Midbrain (tissue), 1 donor: Measurements from ENCODE around the gene KLRG1.

Source experiments
- DNase-seq: peaks from one replicate; lab custom pipeline; 2025; lab: John Stamatoyannopoulos, UW

The KLRG1 gene

DNA sequence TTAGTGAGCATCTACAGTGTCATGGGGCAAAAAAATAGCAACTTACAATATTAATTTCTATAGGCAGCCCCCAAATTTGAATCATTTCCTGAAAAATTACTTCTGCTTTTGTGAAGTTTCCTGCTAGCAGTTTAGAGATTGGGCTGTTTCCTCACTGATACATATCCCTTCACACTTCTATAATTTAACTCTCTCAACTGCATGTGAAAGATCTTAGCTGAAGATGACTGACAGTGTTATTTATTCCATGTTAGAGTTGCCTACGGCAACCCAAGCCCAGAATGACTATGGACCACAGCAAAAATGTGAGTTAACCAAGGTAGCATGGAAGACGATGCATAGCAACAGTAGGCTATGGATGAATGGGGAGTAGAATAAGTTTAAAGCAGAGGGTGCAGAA lies at the start of gene KLRG1:
Gene KLRG1, plus strand, starts transcription at position 134 of the 400 bp plus-strand sequence. Its CDS starts 90 bp downstream, at position 224.
- DNase-seq, result no peak

DNA sequence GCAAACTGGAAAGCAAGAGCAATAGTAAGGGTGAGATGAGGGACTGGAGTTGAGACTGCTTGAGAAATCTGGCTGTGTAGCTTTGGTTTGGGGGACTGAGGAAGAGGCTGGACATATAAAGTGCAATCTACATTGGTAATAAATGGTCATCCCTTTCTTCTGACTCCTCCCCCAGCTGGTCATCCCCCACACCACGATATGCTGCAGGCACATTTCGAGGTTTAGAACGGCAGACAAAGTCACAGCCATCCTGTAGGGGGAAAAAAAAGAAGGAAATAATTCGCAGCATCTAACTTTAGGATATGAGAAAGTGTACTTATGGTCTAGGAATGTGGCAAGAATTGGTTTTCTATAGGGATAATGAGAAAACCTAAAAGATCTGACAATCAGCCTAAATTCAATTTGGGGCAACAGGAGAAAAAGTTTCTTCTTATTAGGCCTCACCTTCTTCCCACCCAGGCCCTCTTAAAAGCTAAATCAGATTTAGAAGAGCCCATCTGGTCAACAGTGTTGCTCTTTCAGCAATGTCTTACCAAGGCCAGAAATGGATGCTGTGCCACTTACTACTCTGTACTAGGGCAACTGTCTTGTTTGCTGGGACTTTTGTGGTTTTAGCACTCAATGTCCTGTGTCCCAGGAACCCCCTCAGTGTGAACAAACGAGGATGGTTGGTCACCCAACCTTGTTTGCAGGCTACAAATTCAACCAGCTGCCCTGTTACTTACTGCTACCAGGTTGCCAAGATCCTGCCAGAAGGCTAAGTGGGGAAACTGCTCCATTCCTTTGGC lies 47.5 kb upstream of the KLRG1 start:
- no peak for DNase-seq

- no peak for DNase-seq
Measured at GRCh38 chr12:8943565-8944186, 45.7 kb upstream of the KLRG1 start.

- no peak for DNase-seq
Measured at GRCh38 chr12:8946733-8947132, 42.6 kb upstream of the KLRG1 start.

DNA sequence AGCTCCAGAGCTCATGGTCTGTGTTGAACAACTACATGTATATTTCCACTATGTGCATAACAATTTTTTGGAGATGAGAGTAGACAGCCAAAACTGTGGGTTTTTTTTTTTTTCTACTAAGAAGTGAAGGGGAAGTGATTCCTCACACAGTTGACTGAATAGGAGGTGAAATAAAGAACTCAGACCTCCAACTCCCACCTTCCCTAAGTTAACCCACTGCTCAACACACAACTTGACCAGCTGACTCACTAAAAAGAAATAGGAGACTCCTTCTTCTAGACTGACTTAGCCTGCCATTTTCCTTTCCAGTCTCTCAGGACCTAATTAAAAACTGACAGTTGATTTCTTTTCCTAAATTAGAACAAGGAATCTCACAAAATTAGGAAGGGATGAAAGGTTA lies 41.6 kb upstream of the KLRG1 start:
- DNase-seq, result no peak

DNA sequence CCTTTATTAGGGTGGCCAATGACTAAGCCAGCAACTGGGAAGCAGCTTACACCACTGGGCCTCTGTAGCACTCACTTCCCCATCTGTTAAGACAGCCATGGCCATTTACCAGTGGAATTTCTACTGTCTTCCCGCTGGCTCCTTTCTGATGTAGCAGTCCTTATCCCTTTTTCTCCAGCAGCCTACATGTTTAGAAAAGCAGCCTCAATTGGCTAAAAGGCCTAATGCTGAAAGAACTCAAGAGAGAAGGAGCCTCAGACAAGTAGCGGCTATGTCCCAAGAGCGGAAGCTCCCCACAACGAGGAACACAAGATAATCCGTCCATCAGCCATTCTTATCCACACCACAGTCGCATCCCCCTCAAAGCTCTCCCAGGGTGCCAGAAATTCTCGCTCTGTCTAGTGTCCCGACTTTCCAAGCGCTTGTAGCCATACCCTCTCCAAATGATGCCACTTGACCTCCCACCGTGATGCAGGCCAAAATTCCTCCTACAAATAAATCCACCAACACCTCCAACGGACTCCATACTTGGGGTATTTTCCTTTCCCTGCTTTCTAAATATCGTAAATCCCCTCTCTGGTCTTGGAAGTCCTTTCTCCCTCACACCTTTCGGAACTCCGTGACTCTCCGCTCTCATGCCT lies 40.5 kb upstream of the KLRG1 start:
- no peak for DNase-seq

- DNase-seq, result peak; percentile 98
Measured at GRCh38 chr12:8949342-8950220, 39.8 kb upstream of the KLRG1 start, which contains the start of gene M6PR. TSS of gene M6PR (minus strand) at chr12:8949645. CDS start at chr12:8946404, 3,241 bp downstream.

DNA sequence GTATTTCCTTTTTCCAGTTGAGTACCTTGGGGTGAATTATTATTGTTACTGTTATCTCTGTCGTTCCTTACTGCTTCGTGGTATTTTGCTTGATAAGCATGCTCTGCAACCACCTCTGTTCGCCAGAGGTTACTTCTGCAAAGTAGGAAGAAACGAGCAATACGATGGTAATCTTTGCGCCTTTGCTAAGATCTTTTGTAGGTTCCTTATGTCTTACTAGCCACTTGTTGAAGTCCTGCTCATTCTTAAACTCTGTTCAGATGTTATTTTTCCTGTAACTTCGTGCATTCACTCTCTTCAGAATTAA lies 39.2 kb upstream of the KLRG1 start:
- no peak for DNase-seq

DNA sequence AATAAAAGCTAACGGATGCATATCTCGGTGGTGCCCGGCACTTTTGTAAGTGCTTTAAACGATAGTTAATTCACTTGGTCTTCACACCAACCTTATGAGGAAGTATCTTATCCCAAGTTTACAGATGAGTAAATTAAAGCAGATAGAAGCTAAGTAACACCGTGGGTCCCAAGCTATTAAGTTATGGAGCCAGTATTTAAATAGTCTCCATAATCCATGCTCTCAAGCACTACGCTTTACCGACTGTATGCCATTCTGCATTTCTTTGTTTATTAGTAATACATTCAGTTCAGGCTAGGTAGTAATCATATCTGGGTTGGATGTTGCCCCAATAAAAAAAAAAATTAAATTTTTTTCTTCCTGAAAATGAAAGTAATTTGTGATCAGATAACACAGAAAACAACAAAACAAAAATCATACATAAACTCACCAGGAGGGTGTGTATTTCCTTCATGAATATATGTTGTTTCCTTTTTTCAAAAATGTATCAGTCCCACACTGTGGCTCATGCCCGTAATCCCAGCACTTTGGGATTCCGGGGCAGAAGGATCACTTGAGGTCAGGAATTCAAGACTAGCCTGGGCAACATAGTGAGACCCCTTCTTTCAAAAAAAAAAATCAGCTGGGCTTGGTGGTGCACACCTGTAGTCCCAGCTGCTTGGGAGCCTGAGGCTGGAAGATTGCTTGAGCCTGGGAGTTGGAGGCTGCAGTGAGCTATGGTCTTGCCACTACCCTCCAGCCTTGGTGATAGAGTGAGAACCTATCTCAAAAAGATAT lies 38.5 kb upstream of the KLRG1 start:
- no peak for DNase-seq

- no peak for DNase-seq
Measured at GRCh38 chr12:8951744-8952143, 37.6 kb upstream of the KLRG1 start.

GRCh38 chr12:8953773-8954402 lies 35.5 kb upstream of the KLRG1 start:
- no peak for DNase-seq

DNA sequence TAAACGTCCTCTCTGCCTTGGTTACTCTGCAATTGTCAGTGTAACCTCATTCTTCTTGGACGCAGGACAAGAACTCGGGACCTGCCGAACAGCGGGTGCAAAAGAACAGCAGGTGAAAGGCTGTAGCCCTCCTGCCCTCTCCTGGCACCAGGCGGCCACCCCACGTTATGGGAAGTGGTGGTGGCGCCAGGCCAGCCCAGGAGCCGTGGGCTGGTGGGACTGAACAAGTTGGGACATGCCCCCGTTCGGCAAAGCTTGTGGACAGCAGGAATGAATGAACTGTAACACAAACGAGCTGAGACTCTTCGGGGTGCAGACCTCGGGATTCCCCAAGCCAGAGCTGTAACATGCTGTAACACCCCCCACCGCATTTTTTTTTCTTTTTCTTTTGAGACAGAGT lies 33.3 kb upstream of the KLRG1 start:
- no peak for DNase-seq

DNA sequence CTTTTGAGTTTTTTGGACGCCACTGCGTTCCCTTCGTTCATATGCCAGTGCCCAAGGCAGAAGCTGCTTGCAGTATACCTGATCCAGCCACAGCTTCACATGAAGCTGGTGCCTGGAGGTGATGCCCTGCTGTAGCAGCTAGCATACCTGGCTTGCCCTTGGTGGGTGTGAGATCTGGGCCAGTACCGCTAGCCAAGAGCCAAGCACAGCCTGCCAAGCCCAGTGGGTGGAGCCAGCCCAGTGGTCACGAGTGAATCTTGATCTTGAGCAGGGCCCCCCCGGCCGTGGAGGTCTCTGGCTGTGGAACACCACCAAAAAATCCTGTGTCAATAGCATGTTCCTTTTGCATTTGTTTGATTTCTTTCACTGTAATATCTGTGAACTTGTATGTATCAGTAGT lies 32.6 kb upstream of the KLRG1 start:
- DNase-seq, result no peak

DNA sequence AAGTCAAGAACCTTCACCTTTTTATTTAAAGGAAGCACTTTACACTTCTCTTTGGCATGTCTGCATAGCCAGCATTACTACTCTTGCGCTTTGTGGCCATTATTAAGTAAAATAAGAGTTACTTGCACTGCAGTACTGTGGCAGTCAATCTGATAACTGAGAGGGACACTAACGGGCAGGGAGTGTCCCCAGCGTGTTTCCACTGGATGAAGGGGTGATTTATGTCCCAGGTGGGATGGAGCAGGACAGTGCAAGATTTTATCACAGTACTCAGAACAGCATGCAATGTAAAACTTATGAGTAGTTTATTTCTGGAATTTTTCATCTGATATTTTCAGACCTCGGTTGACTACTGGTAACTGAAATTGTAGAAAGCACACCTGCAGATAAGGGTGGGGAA lies 31.8 kb upstream of the KLRG1 start:
- no peak for DNase-seq

DNA sequence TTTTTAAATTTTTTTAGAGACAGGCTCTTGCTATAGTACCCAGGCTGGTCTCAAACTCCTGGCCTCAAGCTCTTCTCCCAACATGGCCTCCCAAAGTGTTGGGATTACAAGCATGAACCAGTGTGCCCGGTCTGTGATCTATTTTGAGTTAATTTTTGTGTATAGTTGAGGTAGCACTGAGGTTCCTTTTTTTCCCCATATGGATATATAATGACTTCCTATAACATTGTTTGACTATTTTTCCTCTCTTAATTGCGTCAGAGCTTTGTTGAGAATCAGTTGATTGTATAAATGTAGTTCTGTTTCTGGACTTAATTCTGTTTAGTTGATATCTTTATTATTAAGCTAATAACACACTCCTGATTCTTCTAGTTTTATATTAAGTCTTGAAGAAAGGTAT lies 31.3 kb upstream of the KLRG1 start:
- DNase-seq, result no peak

GRCh38 chr12:8960176-8960575 lies 29.2 kb upstream of the KLRG1 start:
- no peak for DNase-seq

DNA sequence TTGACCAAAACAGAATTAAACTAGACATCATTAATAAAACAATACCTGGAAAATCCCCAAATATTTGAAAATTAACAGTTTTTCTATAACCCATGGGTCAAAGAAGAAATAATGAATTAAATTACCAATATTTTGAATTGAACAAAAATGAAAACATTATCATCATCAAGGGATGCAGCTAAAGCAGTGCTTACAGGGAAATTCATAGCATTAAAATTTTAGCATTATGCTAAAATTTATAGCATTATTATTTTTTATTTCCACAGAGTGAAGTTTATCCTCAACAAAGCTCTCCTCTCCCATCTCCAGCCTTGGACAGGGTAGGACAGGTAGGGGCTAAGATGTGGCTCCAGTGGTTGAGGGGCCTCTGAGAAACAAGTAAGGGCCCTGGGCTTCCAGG lies 20.6 kb upstream of the KLRG1 start:
- no peak for DNase-seq

DNA sequence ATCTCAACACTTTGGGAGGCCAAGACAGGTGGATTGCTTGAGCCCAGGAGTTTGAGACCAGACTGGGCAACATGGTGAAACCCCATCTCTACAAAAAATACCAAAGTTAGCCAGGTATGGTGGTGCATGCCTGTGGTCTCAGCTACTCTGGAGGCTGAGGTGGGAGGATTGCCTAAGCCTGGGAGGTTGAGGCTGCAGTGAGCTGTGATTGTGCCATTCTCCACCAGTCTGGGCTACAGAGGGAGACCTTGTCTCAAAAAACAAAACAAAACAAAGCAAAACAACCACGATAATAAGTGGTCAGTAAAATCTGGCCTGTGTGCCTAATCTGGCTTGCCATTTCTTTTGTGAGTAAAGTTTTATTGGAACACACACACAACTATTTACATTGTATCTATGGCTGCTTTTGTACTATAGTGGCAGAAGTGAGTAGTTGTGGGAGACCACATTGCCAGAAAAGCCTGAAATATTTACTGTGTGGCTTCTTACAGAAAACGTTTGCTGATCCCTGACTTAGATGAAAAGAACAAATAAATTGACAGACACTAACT lies 19.4 kb upstream of the KLRG1 start:
- DNase-seq, result no peak

DNA sequence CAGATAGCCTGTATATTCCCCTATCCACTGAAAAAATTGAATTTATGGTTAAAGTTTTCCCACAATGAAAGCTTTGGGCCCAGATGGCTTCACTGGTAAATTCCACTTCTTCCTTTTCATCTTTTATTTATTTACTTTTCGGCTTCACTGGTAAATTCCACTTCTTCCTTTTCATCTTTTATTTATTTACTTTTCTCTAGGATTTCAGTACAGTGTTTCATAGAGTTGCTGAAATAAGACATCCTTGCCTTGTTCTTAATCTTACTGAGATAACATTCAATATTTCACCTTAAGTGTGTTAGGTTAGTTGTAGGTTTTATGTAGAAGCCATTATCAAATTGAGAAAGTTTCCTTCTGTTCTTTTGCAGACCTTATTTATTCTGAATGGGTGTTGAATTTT lies 18.9 kb upstream of the KLRG1 start:
- DNase-seq, result no peak

DNA sequence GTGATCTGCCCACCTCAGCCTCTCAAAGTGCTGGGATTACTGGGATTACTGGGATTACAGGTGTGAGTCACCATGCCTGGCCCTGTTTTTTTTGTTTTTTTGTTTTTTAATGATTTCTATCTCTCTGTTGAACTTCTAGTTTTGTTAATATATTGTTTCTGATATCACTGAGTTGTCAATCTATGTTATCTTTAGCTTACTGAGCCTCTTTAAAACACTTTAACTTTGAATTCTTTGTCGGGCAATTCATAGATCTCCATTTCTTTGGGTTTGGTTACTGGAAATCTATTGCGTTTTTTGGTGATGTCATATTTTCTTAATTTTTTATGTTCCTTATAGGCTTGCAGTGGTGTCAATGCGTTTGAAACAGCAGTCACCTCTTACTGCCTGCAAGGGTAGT lies 9.2 kb upstream of the KLRG1 start:
- DNase-seq, result no peak
